Stimulated activated naive CD8-positive, alpha-beta T cell treated with anti-CD3 and anti-CD28 coated beads, Interleukin-15, amount 100 ng/mL, for 72 hours (primary cell): ENCODE data around the gene OCEL1.
"Not testable (repeated sequence)": the region's sequence is repeated elsewhere in the genome, so short reads cannot be mapped to it uniquely, and the experiment has no call there.

ENCODE experiments used
- ATAC-seq: fragments of 150-1000 bp; cut with Tn5 transposase; 2 replicates; pipeline ENCODE4 v1.10.0; 2021; ENCODE audit warnings: mild to moderate bottlenecking, moderate library complexity
- DNase-seq, 2 donors: peaks; one replicate each; pipeline ENCODE4 v3.0.0; 2021 to 2022
- H3K27ac Mint-ChIP-seq, 2 donors: one replicate each; pipeline ENCODE4 v1.8.0; 2022; ENCODE audit warnings: mild to moderate bottlenecking in 2 of 2, mixed read lengths in 2 of 2, moderate library complexity in 2 of 2
- H3K27me3 Mint-ChIP-seq: one replicate; pipeline ENCODE4 v1.8.0; 2022; ENCODE audit warnings: mixed read lengths
- H3K4me1 Mint-ChIP-seq: one replicate; pipeline ENCODE4 v1.8.0; 2022; ENCODE audit warnings: mild to moderate bottlenecking, mixed read lengths
- H3K4me3 Mint-ChIP-seq, 2 donors: one replicate each; pipeline ENCODE4 v1.8.0; 2022; ENCODE audit warnings: mild to moderate bottlenecking in 2 of 2, mixed read lengths in 2 of 2, moderate library complexity in 1 of 2
- H3K9me3 Mint-ChIP-seq, 2 donors: one replicate each; pipeline ENCODE4 v1.8.0; 2022; ENCODE audit warnings: mixed read lengths in 2 of 2

Gene OCEL1

GRCh38 chr19:17226002-17226933 is at the start of gene OCEL1:
Gene OCEL1, plus strand, starts transcription at chr19:17226226. Its CDS starts 22 bp downstream, at chr19:17226248.
- peak within 1 kb of the TSS; percentile 85 to 91 for H3K4me3 Mint-ChIP-seq
- ATAC-seq (peak; percentile 96), DNase-seq (peak; percentile 96 to 97)
- no peaks in the 10 kb centered on the region for H3K9me3 Mint-ChIP-seq
- H3K27me3 Mint-ChIP-seq: no peaks in the 10 kb centered on the region
- H3K27ac Mint-ChIP-seq: peak within 1 kb of the TSS; percentile 77 to 95
- peaks cover 8% of the 10 kb centered on the region for H3K4me1 Mint-ChIP-seq

GRCh38 chr19:17178291-17178690 is 47.7 kb upstream of the OCEL1 start:
- Mint-ChIP-seq H3K27me3 (no peaks in the 10 kb centered on the region), H3K27ac (no peak overlapping the region), H3K4me3 (no peak overlapping the region), H3K4me1 (peaks cover 10% of the 10 kb centered on the region), H3K9me3 (no peaks in the 10 kb centered on the region)
- ATAC-seq: no peak
- DNase-seq: no peak

GRCh38 chr19:17180997-17181702 is 44.9 kb upstream of the OCEL1 start:
- no peak for DNase-seq
- peaks cover 23% of the 10 kb centered on the region for H3K4me1 Mint-ChIP-seq
- ATAC-seq: no peak
- no peaks in the 10 kb centered on the region for H3K9me3 Mint-ChIP-seq
- peak overlapping the region in 1 of 2 donors; percentile 88 for H3K27ac Mint-ChIP-seq
- H3K27me3 Mint-ChIP-seq: no peaks in the 10 kb centered on the region
- no peak overlapping the region for H3K4me3 Mint-ChIP-seq

GRCh38 chr19:17183271-17183761 is 42.7 kb upstream of the OCEL1 start:
- H3K4me3 Mint-ChIP-seq: peak overlapping the region; percentile 87 to 90

GRCh38 chr19:17183858-17184321 is 42.1 kb upstream of the OCEL1 start:
- ATAC-seq (peak; percentile 72), DNase-seq (peak; percentile 21 to 42)
- Mint-ChIP-seq H3K27me3 (no peaks in the 10 kb centered on the region), H3K4me1 (peaks cover 23% of the 10 kb centered on the region), H3K9me3 (no peaks in the 10 kb centered on the region), H3K27ac (peak overlapping the region; percentile 95), H3K4me3 (peak overlapping the region; percentile 87 to 90)

More at GRCh38 chr19:17183271-17183761, 42.7 kb upstream of the OCEL1 start:
- H3K9me3 Mint-ChIP-seq: no peaks in the 10 kb centered on the region
- no peaks in the 10 kb centered on the region for H3K27me3 Mint-ChIP-seq
- H3K4me1 Mint-ChIP-seq: peaks cover 23% of the 10 kb centered on the region
- H3K27ac Mint-ChIP-seq: peak overlapping the region; percentile 95
- ATAC-seq: peak; percentile 29
- DNase-seq: peak; percentile 33 to 44

- ATAC-seq: peak; percentile 94
- Mint-ChIP-seq H3K27me3 (no peaks in the 10 kb centered on the region), H3K27ac (peak overlapping the region; percentile 95), H3K4me1 (peaks cover 23% of the 10 kb centered on the region), H3K4me3 (peak overlapping the region; percentile 87 to 90), H3K9me3 (no peaks in the 10 kb centered on the region)
- DNase-seq: peak; percentile 42 to 73
These were observed 41.6 kb upstream of the OCEL1 start for GRCh38 chr19:17184371-17184841.

GRCh38 chr19:17185590-17185989 is 40.4 kb upstream of the OCEL1 start:
- ATAC-seq: no peak
- Mint-ChIP-seq H3K4me3 (no peak overlapping the region), H3K4me1 (peaks cover 23% of the 10 kb centered on the region), H3K27ac (peak overlapping the region in 1 of 2 donors; percentile 64), H3K27me3 (no peaks in the 10 kb centered on the region), H3K9me3 (no peaks in the 10 kb centered on the region)
- DNase-seq: no peak

- not testable (repeated sequence) for ATAC-seq
These were observed 34.3 kb upstream of the OCEL1 start for GRCh38 chr19:17191736-17192135.

GRCh38 chr19:17192751-17193150 is 33.3 kb upstream of the OCEL1 start:
- Mint-ChIP-seq H3K27me3 (no peaks in the 10 kb centered on the region), H3K9me3 (no peaks in the 10 kb centered on the region), H3K4me1 (no peaks in the 10 kb centered on the region), H3K4me3 (no peak overlapping the region), H3K27ac (no peak overlapping the region)
- ATAC-seq: no peak
- no peak for DNase-seq

More at GRCh38 chr19:17191736-17192135, 34.3 kb upstream of the OCEL1 start:
- DNase-seq, H3K27me3 Mint-ChIP-seq, H3K27ac Mint-ChIP-seq, H3K4me3 Mint-ChIP-seq, H3K9me3 Mint-ChIP-seq, H3K4me1 Mint-ChIP-seq: not testable (repeated sequence)

GRCh38 chr19:17194608-17195007 is 31.4 kb upstream of the OCEL1 start:
- Mint-ChIP-seq H3K4me3 (no peak overlapping the region), H3K27ac (peak overlapping the region in 1 of 2 donors; percentile 51), H3K9me3 (no peaks in the 10 kb centered on the region), H3K27me3 (no peaks in the 10 kb centered on the region), H3K4me1 (no peaks in the 10 kb centered on the region)
- DNase-seq (no peak), ATAC-seq (no peak)

GRCh38 chr19:17195106-17195505 is 30.9 kb upstream of the OCEL1 start:
- H3K27ac Mint-ChIP-seq: peak overlapping the region in 1 of 2 donors; percentile 69
- ATAC-seq (no peak), DNase-seq (no peak)
- no peaks in the 10 kb centered on the region for H3K9me3 Mint-ChIP-seq
- no peaks in the 10 kb centered on the region for H3K27me3 Mint-ChIP-seq
- no peak overlapping the region for H3K4me3 Mint-ChIP-seq
- H3K4me1 Mint-ChIP-seq: no peaks in the 10 kb centered on the region

GRCh38 chr19:17196610-17197009 is 29.4 kb upstream of the OCEL1 start:
- ATAC-seq: no peak
- Mint-ChIP-seq H3K4me3 (no peak overlapping the region), H3K4me1 (no peaks in the 10 kb centered on the region), H3K27ac (no peak overlapping the region), H3K27me3 (no peaks in the 10 kb centered on the region), H3K9me3 (no peaks in the 10 kb centered on the region)
- no peak for DNase-seq

- Mint-ChIP-seq H3K27ac (peak overlapping the region in 1 of 2 donors; percentile 64), H3K4me3 (no peak overlapping the region), H3K9me3 (no peaks in the 10 kb centered on the region), H3K27me3 (no peaks in the 10 kb centered on the region), H3K4me1 (no peaks in the 10 kb centered on the region)
- no peak for ATAC-seq
- no peak for DNase-seq
These were observed 28.4 kb upstream of the OCEL1 start for GRCh38 chr19:17197666-17198065.

GRCh38 chr19:17200408-17201079 is 25.5 kb upstream of the OCEL1 start:
- H3K27ac Mint-ChIP-seq: no peak overlapping the region
- no peak for DNase-seq
- ATAC-seq: no peak
- H3K27me3 Mint-ChIP-seq: no peaks in the 10 kb centered on the region
- no peaks in the 10 kb centered on the region for H3K4me1 Mint-ChIP-seq
- H3K4me3 Mint-ChIP-seq: no peak overlapping the region
- no peaks in the 10 kb centered on the region for H3K9me3 Mint-ChIP-seq

- DNase-seq: no peak
- no peaks in the 10 kb centered on the region for H3K4me1 Mint-ChIP-seq
- no peak for ATAC-seq
- no peaks in the 10 kb centered on the region for H3K9me3 Mint-ChIP-seq
- no peaks in the 10 kb centered on the region for H3K27me3 Mint-ChIP-seq
- no peak overlapping the region for H3K4me3 Mint-ChIP-seq
- no peak overlapping the region for H3K27ac Mint-ChIP-seq
These were observed 23.8 kb upstream of the OCEL1 start for GRCh38 chr19:17202249-17202648.
